Upper lobe of right lung (tissue), 1 donor: ENCODE results near the gene LRRC51. TPM values are rescaled to one million over a fixed set of nuclear protein-coding genes. Genes with fewer than 3 reads are reported as not detected.

ENCODE experiments used
- ATAC-seq: fragments of 200-7000 bp; cut with Tn5 transposase; one replicate; pipeline ENCODE4 v1.9.1; 2020; ENCODE audit warnings: mild to moderate bottlenecking, moderate library complexity
- DNase-seq: peaks from one replicate; pipeline ENCODE4 v3.0.0-alpha.2; 2020
- H3K27ac ChIP-seq: fragments of 200-600 bp; one replicate; pipeline ENCODE4 v1.8.0; 2022
- H3K27me3 ChIP-seq: fragments of 200-600 bp; one replicate; pipeline ENCODE4 v1.8.0; 2022; ENCODE audit warnings: mild to moderate bottlenecking
- H3K36me3 ChIP-seq: fragments of 200-600 bp; one replicate; pipeline ENCODE4 v1.8.0; 2022
- H3K4me1 ChIP-seq: fragments of 200-600 bp; one replicate; pipeline ENCODE4 v1.8.0; 2022
- H3K4me3 ChIP-seq: fragments of 200-600 bp; one replicate; pipeline ENCODE4 v1.8.0; 2022; ENCODE audit warnings: mild to moderate bottlenecking
- H3K9me3 ChIP-seq: fragments of 200-600 bp; one replicate; pipeline ENCODE4 v1.8.0; 2022
- CTCF ChIP-seq: fragments of 200-600 bp; IDR thresholded peaks from one replicate; pipeline ENCODE4 v1.8.0; 2022; ENCODE audit warnings: antibody characterized with exemption
- intact Hi-C: fragments of 100-400 bp; cut with DNase I; formaldehyde crosslinking; loops from one replicate; pipeline ENCODE4 v1.11.0; 2022
- total RNA-seq: library from RNA; stranded (reverse); fragmentation: NEBNext Ultra II Directional; extraction: Animal tissue kit (Norgen Biotek cat#: 25700); gene quantifications from one replicate; pipeline ENCODE4 v1.2.1, GENCODE V29; 2021
- donor health status: DM: no; HTN: yes; CAD: no; lungs with severe emphysema.

The LRRC51 gene
- total RNA-seq, 1 donor from 2014 or later = 6.8 TPM

DNA sequence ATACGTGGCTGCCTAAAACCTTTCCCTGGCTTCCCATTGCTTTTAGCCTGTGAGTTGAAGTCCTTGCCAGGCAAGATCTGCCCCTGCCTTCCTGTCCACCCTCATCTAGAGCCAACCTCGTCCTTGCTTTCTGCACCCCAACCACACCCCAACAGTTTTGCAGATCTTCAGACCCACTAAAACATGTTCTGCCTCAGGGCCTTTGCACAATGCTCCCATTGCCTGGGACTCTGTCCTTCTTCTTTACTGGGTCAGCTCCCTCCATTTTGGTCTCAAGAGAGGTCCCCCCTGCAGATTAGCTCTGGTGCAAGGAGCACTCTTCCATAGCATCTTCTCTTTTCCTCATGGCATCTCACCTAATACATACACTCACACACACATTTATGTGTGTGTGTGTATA lies 40.3 kb downstream of the LRRC51 start:
- no peak overlapping the region for H3K4me3 ChIP-seq
- DNase-seq (no peak), ATAC-seq (no peak)
- H3K27ac ChIP-seq = no peak overlapping the region
- no peaks in the 10 kb centered on the region for H3K4me1 ChIP-seq
- no peaks in the 10 kb centered on the region for H3K36me3 ChIP-seq
- no peaks in the 10 kb centered on the region for H3K9me3 ChIP-seq
- TF ChIP-seq CTCF = no peak
- no peaks in the 10 kb centered on the region for H3K27me3 ChIP-seq
- intact Hi-C loops = no loop called here

- DNase-seq (no peak), ATAC-seq (no peak)
- Histone ChIP-seq H3K27me3 (no peaks in the 10 kb centered on the region), H3K9me3 (no peaks in the 10 kb centered on the region), H3K36me3 (no peaks in the 10 kb centered on the region), H3K27ac (no peak overlapping the region), H3K4me1 (no peaks in the 10 kb centered on the region), H3K4me3 (no peak overlapping the region)
- intact Hi-C loops = no loop called here
- no peak for TF ChIP-seq CTCF
Measured at GRCh38 chr11:72122607-72123006, 42.0 kb downstream of the LRRC51 start.

- H3K27ac ChIP-seq = no peak overlapping the region
- intact Hi-C loops = no loop called here
- no peaks in the 10 kb centered on the region for H3K4me1 ChIP-seq
- no peak overlapping the region for H3K4me3 ChIP-seq
- ATAC-seq (no peak), DNase-seq (no peak)
- no peaks in the 10 kb centered on the region for H3K9me3 ChIP-seq
- H3K36me3 ChIP-seq = no peaks in the 10 kb centered on the region
- no peaks in the 10 kb centered on the region for H3K27me3 ChIP-seq
- TF ChIP-seq CTCF = no peak
Measured at GRCh38 chr11:72123117-72123653, 42.5 kb downstream of the LRRC51 start.

DNA sequence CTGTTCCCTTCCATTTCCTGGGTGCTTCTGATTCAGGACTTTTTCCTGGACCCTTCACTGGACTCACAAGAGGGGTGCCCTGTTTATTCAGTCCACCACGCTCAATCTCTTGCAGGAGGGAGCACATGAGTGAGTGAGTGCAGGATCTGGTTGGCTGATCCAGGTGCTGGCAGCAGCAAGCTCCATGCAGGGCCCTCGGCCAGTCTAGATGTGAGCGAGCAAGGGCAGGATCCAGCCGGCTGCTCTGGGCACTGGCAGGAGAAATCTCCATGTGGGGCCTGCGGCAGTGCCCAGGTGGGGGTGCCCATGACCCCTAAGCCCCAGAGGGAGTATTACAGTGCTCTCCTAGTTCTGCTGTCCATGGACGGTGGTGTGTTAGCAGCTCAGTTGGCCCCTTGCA lies 43.4 kb downstream of the LRRC51 start:
- intact Hi-C loops = no loop called here
- H3K9me3 ChIP-seq = no peaks in the 10 kb centered on the region
- DNase-seq (no peak), ATAC-seq (no peak)
- no peaks in the 10 kb centered on the region for H3K4me1 ChIP-seq
- TF ChIP-seq CTCF = no peak
- H3K4me3 ChIP-seq = no peak overlapping the region
- no peak overlapping the region for H3K27ac ChIP-seq
- no peaks in the 10 kb centered on the region for H3K27me3 ChIP-seq
- H3K36me3 ChIP-seq = no peaks in the 10 kb centered on the region

- intact Hi-C loops = no loop called here
- Histone ChIP-seq H3K27ac (no peak overlapping the region), H3K9me3 (no peaks in the 10 kb centered on the region), H3K27me3 (no peaks in the 10 kb centered on the region), H3K4me3 (no peak overlapping the region), H3K36me3 (no peaks in the 10 kb centered on the region), H3K4me1 (no peaks in the 10 kb centered on the region)
- ATAC-seq = no peak
- DNase-seq = no peak
- TF ChIP-seq CTCF = no peak
Measured at GRCh38 chr11:72125956-72126355, 45.3 kb downstream of the LRRC51 start.

- Histone ChIP-seq H3K36me3 (no peaks in the 10 kb centered on the region), H3K27me3 (peaks cover 4% of the 10 kb centered on the region), H3K4me3 (no peak overlapping the region), H3K9me3 (no peaks in the 10 kb centered on the region), H3K4me1 (no peaks in the 10 kb centered on the region), H3K27ac (no peak overlapping the region)
- DNase-seq (no peak), ATAC-seq (no peak)
- TF ChIP-seq CTCF = no peak
- intact Hi-C loops = no loop called here
Measured at GRCh38 chr11:72127923-72128322, 47.3 kb downstream of the LRRC51 start.
